HG02840 (cell line): ENCODE results near the gene RASGRP2.

Source experiments
- ATAC-seq: cut with Tn5 transposase; IDR thresholded peaks from one replicate; pipeline ENCODE4 v1.9.1; 2021; ENCODE audit warnings: mild to moderate bottlenecking, moderate library complexity, moderate number of reproducible peaks; ENCODE audit not compliant: unreplicated experiment, low FRiP score

RASGRP2 gene

GRCh38 chr11:64758330-64759079, 14.6 kb upstream of the RASGRP2 start:
- no peak for ATAC-seq

DNA sequence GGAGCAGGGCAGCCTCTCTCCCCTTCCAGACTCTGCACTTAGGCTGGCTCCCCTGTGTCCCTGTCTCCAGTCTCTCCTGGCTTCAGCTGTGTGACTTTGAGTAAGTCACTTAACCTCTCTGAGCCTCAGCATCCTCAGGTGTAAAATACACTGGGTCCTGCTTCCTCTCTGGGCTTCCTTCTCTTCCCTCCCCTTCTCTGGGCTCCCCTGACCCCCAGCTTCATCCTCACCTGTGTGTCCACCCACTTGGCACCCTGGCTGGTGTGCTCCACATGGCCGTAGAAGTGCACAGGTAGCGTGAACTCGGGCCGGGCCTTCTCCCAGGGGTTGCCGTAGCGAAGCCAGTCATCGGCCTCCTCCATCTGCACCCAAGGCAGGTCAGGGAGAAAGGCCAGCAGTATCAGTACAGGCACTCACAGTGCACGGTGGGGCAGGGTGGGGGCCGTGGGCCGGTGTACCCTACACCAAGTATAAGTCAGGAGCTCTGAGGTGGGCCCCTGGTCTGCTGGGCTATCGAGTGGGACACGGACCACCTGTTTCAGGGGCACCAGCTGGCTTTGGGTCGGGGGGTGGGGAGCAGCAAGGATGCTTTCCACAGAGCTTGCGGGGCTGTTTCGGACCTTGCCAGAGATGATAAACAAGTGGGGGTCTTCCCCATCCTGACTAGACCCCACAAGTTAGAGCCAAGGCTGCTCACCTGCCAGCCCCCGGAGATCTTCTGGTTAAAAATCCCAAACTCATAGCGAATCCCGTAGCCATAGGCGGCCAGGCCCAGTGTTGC, 13.8 kb upstream of the RASGRP2 start:
- ATAC-seq = no peak

- ATAC-seq = no peak
Observed at GRCh38 chr11:64755681-64756361, 11.9 kb upstream of the RASGRP2 start.

DNA sequence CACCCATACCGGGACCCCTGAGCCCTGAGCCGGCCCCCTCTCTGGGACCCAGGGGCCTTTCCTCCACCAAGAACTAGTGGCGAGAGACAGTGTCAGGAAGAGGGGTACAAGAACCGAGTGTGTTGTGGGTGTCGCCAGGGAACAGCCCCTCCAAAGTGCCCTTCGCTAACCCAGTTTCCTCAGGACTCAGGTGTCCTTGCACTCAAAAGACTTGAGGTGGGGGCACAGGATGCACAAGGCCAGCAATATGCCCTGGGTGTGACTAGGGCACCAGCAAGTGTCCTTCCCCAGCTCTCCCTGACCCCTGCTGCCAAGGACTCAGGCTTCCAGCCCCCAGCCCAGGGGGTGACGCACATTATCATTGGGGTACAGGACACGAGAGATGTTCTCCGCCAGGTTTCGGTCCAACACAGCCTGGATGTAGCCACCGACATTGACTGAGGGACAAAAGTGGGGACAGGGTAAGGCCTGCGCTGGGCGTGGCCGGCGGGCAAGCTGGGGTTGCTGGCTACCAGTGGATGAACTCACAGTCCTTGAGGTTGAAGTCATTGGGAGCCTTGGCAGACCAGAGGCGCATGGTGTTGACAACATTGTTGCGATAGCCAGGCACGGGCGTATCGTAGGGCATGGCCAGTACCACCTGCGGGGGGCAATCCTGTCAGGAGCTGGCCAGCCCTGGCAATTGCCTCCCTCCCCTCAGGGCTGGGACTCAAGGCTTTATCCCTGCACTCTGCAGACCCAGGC, 11.1 kb upstream of the RASGRP2 start:
- no peak for ATAC-seq

DNA sequence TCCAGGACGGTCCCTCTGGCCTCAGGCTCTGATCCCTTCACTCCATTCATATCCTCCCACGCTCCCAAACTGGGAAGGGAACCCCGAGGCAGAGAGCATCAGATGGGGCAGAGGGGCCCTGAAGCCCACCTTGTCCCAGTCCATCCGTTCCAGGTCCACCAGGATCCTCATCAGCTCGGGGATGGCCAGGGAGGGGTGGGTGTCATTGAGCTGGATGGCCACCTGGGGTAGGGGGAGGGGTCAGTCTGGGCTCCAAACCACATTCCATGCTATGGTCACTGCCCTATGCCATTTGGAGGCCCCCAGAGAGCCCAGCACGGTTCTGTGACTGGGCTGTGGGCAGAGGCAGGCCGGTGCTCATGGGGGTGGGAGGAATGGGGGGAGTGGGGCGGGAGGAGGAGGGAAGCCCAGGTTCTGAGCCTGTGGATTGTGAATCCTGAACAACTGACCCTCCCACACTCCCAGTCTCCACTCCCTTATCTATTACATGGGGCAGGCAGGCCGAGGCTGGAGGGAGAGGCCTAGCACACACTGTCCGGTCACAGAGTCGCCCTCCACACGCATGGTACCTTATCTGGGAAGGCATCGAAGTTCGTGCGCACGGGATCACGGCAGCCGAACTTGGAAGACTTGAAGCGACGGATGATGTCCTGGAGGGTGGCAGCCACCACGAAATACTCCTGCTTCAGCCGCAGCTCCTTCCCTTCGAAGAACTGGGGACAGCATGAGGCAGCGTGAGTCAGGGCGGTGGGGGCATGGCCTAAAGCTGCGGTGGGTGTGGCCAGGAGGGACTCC, 10.4 kb upstream of the RASGRP2 start:
- no peak for ATAC-seq

DNA sequence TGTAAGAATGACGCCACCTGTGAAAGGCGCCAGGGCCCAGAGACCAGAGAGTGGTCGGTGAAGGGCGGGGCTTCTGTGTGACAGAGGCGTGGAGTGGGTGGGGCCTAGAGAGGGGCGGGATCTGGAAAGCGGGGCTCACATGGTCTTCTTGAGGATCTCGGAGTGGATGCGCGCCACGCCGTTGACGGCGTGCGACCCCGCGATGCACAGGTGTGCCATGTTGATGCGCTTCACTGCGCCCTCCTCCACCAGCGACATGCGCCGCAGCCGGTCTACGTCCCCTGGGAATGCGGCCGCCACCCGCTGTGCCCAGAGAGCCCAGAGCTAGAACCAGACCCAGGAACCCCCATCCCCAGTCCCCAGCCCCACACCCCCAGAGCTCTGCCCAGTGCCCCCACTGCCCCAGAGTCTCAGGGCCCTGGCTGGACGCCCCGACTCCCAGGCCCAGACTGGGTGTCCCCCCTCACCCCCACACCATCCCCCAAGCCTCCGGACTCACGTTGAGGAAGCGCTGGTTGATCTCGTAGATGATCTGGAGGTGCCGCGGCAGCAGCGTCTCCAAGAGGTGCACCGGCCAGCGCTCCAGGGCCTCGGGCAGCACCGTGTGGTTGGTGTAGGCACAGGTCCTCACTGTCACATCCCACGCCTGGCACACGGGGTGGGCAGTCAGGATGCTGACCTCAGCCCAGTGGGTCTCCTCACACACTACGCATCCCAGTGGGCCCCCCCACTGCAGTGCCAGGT, 9.6 kb upstream of the RASGRP2 start:
- ATAC-seq = no peak

DNA sequence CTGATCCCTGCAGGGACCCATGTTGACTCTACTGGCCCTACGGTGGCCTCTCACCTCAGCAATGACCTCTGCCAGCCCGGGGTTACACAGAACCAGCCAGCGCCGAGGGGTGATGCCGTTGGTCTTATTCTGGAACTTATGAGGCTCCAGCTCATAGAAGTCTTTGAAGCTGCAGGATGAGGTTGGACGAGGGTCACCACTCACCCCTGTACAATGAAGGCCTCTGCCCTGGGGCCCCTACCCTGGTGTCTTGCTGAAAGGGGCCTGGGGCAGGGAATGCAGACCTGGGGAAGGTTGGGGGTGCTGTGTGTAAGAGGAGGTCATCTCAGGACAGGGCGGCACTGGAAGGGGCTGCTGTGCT, 9.1 kb upstream of the RASGRP2 start:
- ATAC-seq = no peak

DNA sequence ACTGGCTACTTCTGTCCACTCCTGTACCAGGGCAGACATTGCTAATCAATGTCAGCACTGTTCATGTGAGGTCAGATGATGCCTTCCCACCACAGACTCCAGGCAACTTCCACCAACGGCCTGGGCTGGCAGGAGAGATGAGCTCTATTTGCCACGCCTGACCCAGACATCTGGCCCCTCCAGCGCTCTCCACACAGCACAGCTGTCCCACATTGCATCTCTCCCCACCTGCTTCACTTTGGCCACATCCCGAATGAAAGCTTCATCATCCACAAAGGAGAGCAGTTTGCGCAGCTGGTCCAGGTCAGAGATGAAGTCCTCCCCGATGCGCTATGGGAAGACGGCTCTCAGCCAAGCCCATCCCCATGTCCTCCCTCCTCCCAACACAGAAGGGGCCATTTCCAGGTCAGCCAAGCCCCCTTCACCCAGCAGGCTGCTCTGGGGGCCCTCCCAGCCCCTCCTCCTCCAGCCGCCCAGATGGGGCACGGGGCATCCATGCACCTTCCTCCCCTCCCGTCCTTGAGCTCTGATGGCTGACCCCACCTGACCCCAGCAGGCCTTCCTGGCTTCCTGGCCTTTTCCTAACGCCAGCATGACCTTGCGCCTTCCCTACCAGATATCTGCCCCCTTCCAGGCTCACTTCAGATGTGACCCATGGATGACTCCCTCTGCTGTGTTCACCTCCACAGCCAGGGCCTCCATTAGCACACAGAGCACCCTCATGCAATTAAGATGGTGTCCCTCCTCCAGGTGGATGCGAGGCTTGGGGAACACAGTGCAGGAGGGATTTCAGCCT, 8.4 kb upstream of the RASGRP2 start:
- no peak for ATAC-seq

DNA sequence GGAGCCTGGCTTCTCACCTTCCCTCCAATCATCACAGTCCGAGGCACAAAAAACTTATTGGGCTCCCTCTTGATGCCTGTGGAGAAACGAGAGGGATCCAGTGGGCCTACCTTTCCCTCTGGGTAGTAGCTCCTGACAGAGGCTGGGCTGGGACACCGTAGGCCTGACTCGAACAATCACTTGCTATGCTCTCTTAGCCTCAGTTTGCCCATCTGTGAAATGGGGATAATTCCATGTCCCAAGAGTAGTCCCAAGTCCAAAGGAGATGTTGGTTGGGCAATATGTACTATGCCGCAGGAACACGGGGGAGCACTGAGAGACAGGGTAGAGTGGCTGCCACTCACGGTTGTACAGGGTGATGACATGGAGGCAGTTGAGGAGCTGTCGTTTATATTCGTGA, 7.6 kb upstream of the RASGRP2 start:
- ATAC-seq = no peak

DNA sequence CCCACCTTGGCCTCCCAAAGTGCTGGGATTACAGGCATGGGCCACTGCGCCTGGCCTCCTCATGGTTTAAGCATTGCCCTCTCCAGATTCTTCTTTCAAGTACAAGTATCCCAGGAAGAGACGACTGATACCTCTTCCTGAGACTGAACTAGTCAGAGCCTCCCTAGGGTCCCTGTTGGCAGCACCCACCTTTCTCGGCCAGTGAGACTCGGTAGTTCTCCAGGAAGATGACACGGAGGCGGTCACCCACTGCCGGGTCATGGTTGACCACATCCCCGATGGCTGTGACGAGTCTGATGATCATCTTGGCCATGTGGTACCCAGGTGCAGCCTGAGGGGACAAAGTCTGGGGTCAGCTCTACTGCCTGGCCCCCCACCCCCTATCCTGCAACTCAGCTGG, 7.2 kb upstream of the RASGRP2 start:
- ATAC-seq = no peak

DNA sequence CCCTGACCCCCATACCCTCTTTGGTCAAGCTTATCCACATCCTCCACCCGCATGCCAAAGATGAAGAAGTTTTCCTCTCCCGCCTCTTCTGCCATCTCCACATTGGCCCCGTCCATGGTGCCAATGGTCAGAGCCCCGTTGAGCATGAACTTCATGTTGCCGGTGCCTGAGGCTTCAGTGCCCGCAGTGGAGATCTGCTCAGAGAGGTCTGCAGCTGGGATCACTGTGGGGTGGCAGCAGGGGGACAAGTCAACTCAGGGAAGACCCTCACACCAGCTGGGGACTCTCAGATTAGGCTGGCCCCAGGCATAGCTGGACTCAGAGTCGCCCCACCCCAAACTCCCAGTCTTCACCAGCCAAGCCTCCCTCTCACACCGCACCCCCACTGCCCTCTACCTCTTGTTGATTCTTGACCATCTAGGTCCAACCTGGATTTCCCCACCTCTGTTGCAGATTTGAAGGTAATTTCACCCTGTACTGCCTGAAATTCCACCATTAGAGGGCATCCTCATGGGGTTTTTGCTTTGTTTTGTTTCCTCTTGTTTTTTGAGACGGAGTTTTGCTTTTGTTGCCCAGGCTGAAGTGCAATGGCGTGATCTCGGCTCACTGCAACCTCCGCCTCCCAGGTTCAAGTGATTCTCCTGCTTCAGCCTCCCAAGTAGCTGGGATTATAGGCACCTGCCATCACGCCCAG, 6.6 kb upstream of the RASGRP2 start:
- no peak for ATAC-seq

- no peak for ATAC-seq
Observed at GRCh38 chr11:64747961-64748665, 4.2 kb upstream of the RASGRP2 start.

DNA sequence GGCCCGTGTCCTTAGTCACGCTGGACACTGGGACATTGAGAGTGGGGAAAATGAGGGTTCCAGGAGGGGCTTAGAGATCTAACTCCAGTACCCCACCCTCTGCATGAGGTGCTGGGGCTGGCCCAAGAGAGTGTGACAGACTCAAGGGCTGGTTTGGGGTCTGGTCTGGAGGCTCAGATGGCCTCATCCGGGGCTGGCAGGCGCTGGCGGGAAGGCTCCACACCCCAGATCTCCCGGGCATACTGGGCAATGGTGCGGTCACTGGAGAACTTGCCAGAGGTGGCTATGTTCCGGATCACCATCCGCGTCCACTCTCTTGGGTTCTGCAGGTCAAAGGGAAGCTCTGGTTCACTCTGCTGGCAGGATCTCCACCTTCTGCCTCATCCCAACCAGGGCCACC, 2.5 kb upstream of the RASGRP2 start:
- no peak for ATAC-seq

DNA sequence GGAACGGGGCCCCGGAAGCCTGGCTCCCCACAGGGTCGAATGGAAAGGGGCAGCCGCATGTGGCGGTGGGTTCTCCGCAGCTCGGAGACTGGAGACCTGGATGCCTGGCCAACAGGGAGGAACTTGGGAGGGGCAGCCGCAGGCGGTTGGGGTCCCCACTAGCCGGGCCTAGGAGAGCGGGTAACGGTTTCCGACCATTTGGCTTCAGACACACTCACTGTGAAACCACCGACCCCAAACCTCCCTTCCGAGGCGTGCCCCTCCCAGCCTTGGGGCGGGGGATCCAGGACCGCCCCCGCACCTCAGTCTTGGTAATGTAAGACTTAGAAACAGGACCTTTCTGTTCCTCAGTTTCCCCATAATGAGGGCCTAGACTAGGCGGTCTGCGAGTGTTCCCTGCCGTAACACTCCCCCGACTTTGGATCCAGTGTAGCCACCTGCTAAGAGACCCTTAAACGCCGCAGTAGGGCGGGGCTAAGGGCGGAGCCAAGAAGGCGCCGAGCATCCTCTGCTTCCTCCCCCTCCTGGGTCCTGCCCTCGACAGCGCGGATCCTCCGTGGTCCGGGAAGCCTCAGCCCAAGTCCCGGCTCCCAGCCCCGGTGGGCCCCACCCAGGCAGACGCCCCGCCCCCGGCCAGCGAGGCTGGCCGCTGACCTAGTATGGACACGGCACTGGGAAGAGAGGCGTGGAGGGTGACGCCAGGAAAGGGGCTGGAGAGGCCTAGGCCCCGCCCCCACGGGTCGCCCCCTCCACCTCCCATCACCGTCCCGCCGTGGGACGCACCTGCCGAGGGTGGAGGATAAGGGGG, 1.8 kb upstream of the RASGRP2 start:
- ATAC-seq = no peak

DNA sequence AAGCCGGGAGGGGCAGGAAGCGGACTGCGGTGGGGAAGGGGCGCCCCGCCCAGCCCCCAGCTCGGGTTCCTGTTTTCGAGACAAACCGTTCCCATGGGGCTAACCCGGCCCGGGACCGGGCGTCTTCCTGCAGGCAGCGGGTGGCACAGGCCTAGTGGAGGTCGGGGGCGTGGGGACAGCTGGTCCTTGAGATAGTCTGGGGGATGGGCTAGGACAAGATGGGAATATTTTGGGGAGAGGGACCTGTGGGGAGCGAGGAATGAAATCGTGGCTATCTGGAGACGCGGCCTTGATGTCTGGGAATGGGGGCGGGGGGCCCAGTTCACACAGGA, 1.2 kb upstream of the RASGRP2 start:
- no peak for ATAC-seq

GRCh38 chr11:64744544-64745188, 724 bp upstream of the RASGRP2 start:
- no peak for ATAC-seq
